Measurements from ENCODE around the gene SHMT2.

SHMT2 gene

GRCh38 chr12:57229046-57229633 lies 371 bp upstream of the SHMT2 start:
- no peak for DNase-seq

- DNase-seq = no peak
Observed at GRCh38 chr12:57230381-57231155, 1.1 kb downstream of the SHMT2 start.

GRCh38 chr12:57231276-57232021 lies 1.9 kb downstream of the SHMT2 start:
- DNase-seq = no peak

GRCh38 chr12:57232156-57232756 lies 2.7 kb downstream of the SHMT2 start:
- DNase-seq = no peak

GRCh38 chr12:57233357-57234232 lies 4.1 kb downstream of the SHMT2 start:
- DNase-seq = no peak

GRCh38 chr12:57234233-57234570 lies 4.7 kb downstream of the SHMT2 start:
- DNase-seq = no peak

- no peak for DNase-seq
Observed at GRCh38 chr12:57234571-57235016, 5.1 kb downstream of the SHMT2 start.

- no peak for DNase-seq
Observed at GRCh38 chr12:57235017-57235727, 5.7 kb downstream of the SHMT2 start.

GRCh38 chr12:57235728-57236131 lies 6.2 kb downstream of the SHMT2 start:
- DNase-seq = no peak

GRCh38 chr12:57236201-57236924 lies 6.9 kb downstream of the SHMT2 start:
- DNase-seq = no peak

- no peak for DNase-seq
Observed at GRCh38 chr12:57236925-57237595, 7.5 kb downstream of the SHMT2 start.

GRCh38 chr12:57237596-57237931 lies 8.1 kb downstream of the SHMT2 start:
- DNase-seq = no peak

- no peak for DNase-seq
Observed at GRCh38 chr12:57237932-57238853, 8.7 kb downstream of the SHMT2 start.

GRCh38 chr12:57238854-57239554 lies 9.5 kb downstream of the SHMT2 start:
- DNase-seq = peak; percentile 83

GRCh38 chr12:57239587-57240065 lies 10.1 kb downstream of the SHMT2 start:
- DNase-seq = no peak

GRCh38 chr12:57240066-57240921 lies 10.8 kb downstream of the SHMT2 start:
- peak; percentile 57 for DNase-seq

- no peak for DNase-seq
Observed at GRCh38 chr12:57240926-57241401, 11.5 kb downstream of the SHMT2 start.
